ENCODE results near the gene NKAIN2. TPM values are rescaled to one million over a fixed set of nuclear protein-coding genes. Genes with fewer than 3 reads are reported as not detected.

The NKAIN2 gene
- total RNA-seq, 1 experiment from 2014 or later, result not detected

GRCh38 chr6:124057461-124057860 lies 253.8 kb downstream of the NKAIN2 start:
- intact Hi-C loops (cut with micrococcal nuclease), result no loop called here
- ATAC-seq, result no peak
- H3K4me3 ChIP-seq (replicated peaks in 1 of 2; ENCODE audit: low read depth in 1 of 2, low read length in 2 of 2), result no peak overlapping the region
- no peak overlapping the region for H2AFZ ChIP-seq (ENCODE audit: low read depth, low read length, poor library complexity, severe bottlenecking)
- no peak for TF ChIP-seq EZH2 (IDR thresholded peaks at IDR 0.05)
- no peak for TF ChIP-seq EGR1 (IDR thresholded peaks at IDR 0.05; ENCODE audit: low read depth)
- no peak for TF ChIP-seq SP1 (IDR thresholded peaks at IDR 0.05; ENCODE audit: low read depth)
- no peak for TF ChIP-seq ZNF274 (IDR thresholded peaks at IDR 0.05; ENCODE audit: low read depth, low read length)
- no peak for TF ChIP-seq EZH2phosphoT487 (IDR thresholded peaks at IDR 0.05; ENCODE audit: borderline replicate concordance)
- TF ChIP-seq FOSL1 (IDR thresholded peaks at IDR 0.05; ENCODE audit: low read depth), result no peak
- no peak for TF ChIP-seq CEBPB (IDR thresholded peaks at IDR 0.05; ENCODE audit: low read depth)
- ChIA-PET RAD21 (ENCODE audit: low non-redundant PET in 1 of 2, low total read pairs in 2 of 2, uncharacterized antibody in 2 of 2, unreplicated experiment in 2 of 2) (no interaction called here), POLR2A (no interaction called here), CTCF (no interaction called here)
- no TSS peak for BruUV-seq (replicated peaks)
- no peaks in the 10 kb centered on the region for H3K9me3 ChIP-seq (ENCODE audit: control insufficient read depth in 1 of 2, insufficient read depth in 1 of 2, low read depth in 1 of 2, low read length in 2 of 2)
- no peaks in the 10 kb centered on the region for H3K36me3 ChIP-seq (ENCODE audit: control insufficient read depth in 1 of 2, insufficient read depth in 2 of 2, low read length in 2 of 2)
- H3K9ac ChIP-seq (ENCODE audit: low read length), result no peak overlapping the region
- no peak overlapping the region for H3K27ac ChIP-seq (ENCODE audit: low read depth, low read length)
- H3K79me2 ChIP-seq (ENCODE audit: insufficient read depth, low read length), result no peaks in the 10 kb centered on the region
- no peaks in the 10 kb centered on the region; the same call in 1 of the 2 replicates for H3K27me3 ChIP-seq (ENCODE audit: insufficient read depth, low read length)
- DNase-seq (ENCODE audit: low read depth, low spot score), result no peak
- H3K9me2 ChIP-seq (ENCODE audit: insufficient read depth), result no peaks in the 10 kb centered on the region
- no peak overlapping the region for H3K4me2 ChIP-seq (ENCODE audit: low read length)
- no peaks in the 10 kb centered on the region for H4K20me1 ChIP-seq (ENCODE audit: insufficient read depth)
- H3K4me1 ChIP-seq (ENCODE audit: control insufficient read depth in 1 of 2, insufficient read depth in 2 of 2, low read length in 2 of 2), result no peaks in the 10 kb centered on the region

GRCh38 chr6:124064317-124065113 lies 260.9 kb downstream of the NKAIN2 start:
- no peak overlapping the region for H3K27ac ChIP-seq (ENCODE audit: low read depth, low read length)
- no peak overlapping the region for H2AFZ ChIP-seq (ENCODE audit: low read depth, low read length, poor library complexity, severe bottlenecking)
- CTCF ChIA-PET, result interaction anchor here (0.6 kb wide), 1 partner anchor 89 kb away, joined by 3 read pairs; no protein-coding TSS in a partner anchor
- H3K9ac ChIP-seq (ENCODE audit: low read length), result no peak overlapping the region
- no peaks in the 10 kb centered on the region for H3K36me3 ChIP-seq (ENCODE audit: control insufficient read depth in 1 of 2, insufficient read depth in 2 of 2, low read length in 2 of 2)
- H3K79me2 ChIP-seq (ENCODE audit: insufficient read depth, low read length), result no peaks in the 10 kb centered on the region
- BruUV-seq (replicated peaks), result no TSS peak
- no peaks in the 10 kb centered on the region for H3K27me3 ChIP-seq (ENCODE audit: insufficient read depth, low read length)
- H3K9me2 ChIP-seq (ENCODE audit: insufficient read depth), result no peaks in the 10 kb centered on the region
- H4K20me1 ChIP-seq (ENCODE audit: insufficient read depth), result no peaks in the 10 kb centered on the region
- ATAC-seq (no peak), DNase-seq (ENCODE audit: low read depth, low spot score) (no peak)
- no peaks in the 10 kb centered on the region for H3K9me3 ChIP-seq (ENCODE audit: control insufficient read depth in 1 of 2, insufficient read depth in 1 of 2, low read depth in 1 of 2, low read length in 2 of 2)
- intact Hi-C loops (cut with micrococcal nuclease), result no loop called here
- POLR2A ChIA-PET, result no interaction called here
- no peak overlapping the region for H3K4me2 ChIP-seq (ENCODE audit: low read length)
- no peak overlapping the region for H3K4me3 ChIP-seq (replicated peaks in 1 of 2; ENCODE audit: low read depth in 1 of 2, low read length in 2 of 2)
- RAD21 ChIA-PET (ENCODE audit: low non-redundant PET in 1 of 2, low total read pairs in 2 of 2, uncharacterized antibody in 2 of 2, unreplicated experiment in 2 of 2), result interaction anchor here in 1 of 2 experiments (0.7 kb wide), 1 partner anchor 65 kb away, joined by 3 read pairs; no protein-coding TSS in a partner anchor
- no peaks in the 10 kb centered on the region for H3K4me1 ChIP-seq (ENCODE audit: control insufficient read depth in 1 of 2, insufficient read depth in 2 of 2, low read length in 2 of 2)
- no peak for TF ChIP-seq YY1 (IDR thresholded peaks at IDR 0.05; ENCODE audit: extremely low read depth, insufficient replicate concordance, low read depth, low read length)
- TF ChIP-seq JUND (IDR thresholded peaks at IDR 0.05), result no peak
- TF ChIP-seq ZNF274 (IDR thresholded peaks at IDR 0.05; ENCODE audit: low read depth, low read length), result no peak
- TF ChIP-seq POLR2A (IDR thresholded peaks at IDR 0.05; ENCODE audit: borderline replicate concordance, extremely low read depth, insufficient read depth, insufficient read length), result no peak
- TF ChIP-seq ATF3 (IDR thresholded peaks at IDR 0.05), result no peak
- TF ChIP-seq TCF7L2 (IDR thresholded peaks at IDR 0.05; ENCODE audit: borderline replicate concordance, extremely low read depth, insufficient read depth, insufficient read length), result no peak
- no peak for TF ChIP-seq EZH2phosphoT487 (IDR thresholded peaks at IDR 0.05; ENCODE audit: borderline replicate concordance)
- TF ChIP-seq CEBPB (IDR thresholded peaks at IDR 0.05; ENCODE audit: low read depth), result no peak
- TF ChIP-seq SP1 (IDR thresholded peaks at IDR 0.05; ENCODE audit: low read depth), result no peak
- TF ChIP-seq CBX3 (IDR thresholded peaks at IDR 0.05; ENCODE audit: low read depth), result no peak
- no peak for TF ChIP-seq SRF (IDR thresholded peaks at IDR 0.05; ENCODE audit: low read depth)
- no peak for TF ChIP-seq POLR2AphosphoS5 (IDR thresholded peaks at IDR 0.05; ENCODE audit: low read depth, low read length)
- no peak for TF ChIP-seq CTCF (IDR thresholded peaks at IDR 0.05 in 2 of 3, conservative IDR thresholded peaks at IDR 0.05 in 1 of 3; ENCODE audit: borderline replicate concordance in 1 of 3, insufficient read depth in 1 of 3, low read depth in 2 of 3, low read length in 2 of 3)
